B cell (primary cell): ENCODE results near the gene RRAD.

Experiments used
- CTCF ChIP-seq: fragments of 200-600 bp; IDR thresholded peaks from one replicate; pipeline ENCODE4 v1.8.0; 2022; ENCODE audit warnings: antibody characterized with exemption, mild to moderate bottlenecking
- EZH2 ChIP-seq: IDR thresholded peaks from 2 replicates; pipeline ENCODE4 v1.6.1; 2012; ENCODE audit warnings: borderline replicate concordance, low read depth, mild to moderate bottlenecking, moderate library complexity, low read length; ENCODE audit not compliant: insufficient read depth, poor library complexity, severe bottlenecking

DNA sequence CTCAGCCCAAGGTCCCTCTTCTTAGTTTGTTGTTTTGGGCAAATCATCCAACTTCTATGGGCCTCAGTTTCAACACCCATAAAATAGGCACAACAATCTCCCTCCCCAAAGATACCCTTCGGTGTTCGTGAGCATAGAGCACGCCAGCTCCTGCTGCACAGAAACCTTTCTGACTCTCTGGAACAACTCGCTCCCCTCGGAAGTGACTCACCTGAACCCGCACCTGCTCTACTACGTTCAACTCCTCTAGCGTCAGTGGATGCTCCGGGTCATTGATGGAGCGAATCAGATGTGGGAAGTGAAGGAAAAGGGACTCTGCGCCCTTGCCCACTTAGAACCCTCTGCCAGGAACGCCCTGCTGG, 8.4 kb upstream of the RRAD start:
- TF ChIP-seq EZH2 (no peak), CTCF (no peak)
